Progenitor cell of endocrine pancreas (in vitro differentiated cells): ENCODE data around the gene ERBB4. TPM values are rescaled to one million over a fixed set of nuclear protein-coding genes. Genes with fewer than 3 reads are reported as not detected.

Experiments
- DNase-seq: peaks from one replicate; pipeline ENCODE4 v3.0.0; 2021; ENCODE audit warnings: low spot score; ENCODE audit not compliant: unreplicated experiment
- H3K27ac Mint-ChIP-seq: 2 replicates; pipeline ENCODE4 v1.8.0; 2021; ENCODE audit warnings: mild to moderate bottlenecking, moderate library complexity, mixed read lengths
- H3K27me3 Mint-ChIP-seq: 2 replicates; pipeline ENCODE4 v1.8.0; 2021; ENCODE audit warnings: mixed read lengths
- H3K36me3 Mint-ChIP-seq: 2 replicates; pipeline ENCODE4 v1.8.0; 2022; ENCODE audit warnings: mixed read lengths; ENCODE audit not compliant: insufficient read depth
- H3K4me1 Mint-ChIP-seq: 2 replicates; pipeline ENCODE4 v1.8.0; 2021; ENCODE audit warnings: low read depth, mixed read lengths
- H3K4me3 Mint-ChIP-seq: 2 replicates; pipeline ENCODE4 v1.8.0; 2021; ENCODE audit warnings: low read depth, mild to moderate bottlenecking, moderate library complexity, mixed read lengths
- H3K9me3 Mint-ChIP-seq: 2 replicates; pipeline ENCODE4 v1.8.0; 2021; ENCODE audit warnings: low read depth, mixed read lengths
- CTCF ChIP-seq: fragments of 200-600 bp; sonication (generic); IDR thresholded peaks from one replicate; pipeline ENCODE4 v1.5.0; 2021; ENCODE audit warnings: antibody characterized with exemption, mild to moderate bottlenecking; ENCODE audit not compliant: unreplicated experiment
- total RNA-seq: library from RNA; stranded (reverse); gene quantifications from 2 replicates; pipeline ENCODE4 v1.2.1, GENCODE V29; 2021

Gene ERBB4
- total RNA-seq, 1 donor from 2014 or later: 43.8 TPM

- Mint-ChIP-seq H3K9me3 (no peaks in the 10 kb centered on the region), H3K36me3 (peaks cover 1% of the 10 kb centered on the region), H3K27ac (no peak overlapping the region), H3K4me1 (no peaks in the 10 kb centered on the region), H3K4me3 (no peak overlapping the region), H3K27me3 (no peaks in the 10 kb centered on the region)
- no peak for DNase-seq
- no peak for TF ChIP-seq CTCF
These were observed 786.8 kb downstream of the ERBB4 start for GRCh38 chr2:211751848-211752247.

- no peak overlapping the region for H3K4me3 Mint-ChIP-seq
- H3K36me3 Mint-ChIP-seq: no peaks in the 10 kb centered on the region
- DNase-seq: no peak
- H3K27me3 Mint-ChIP-seq: no peaks in the 10 kb centered on the region
- no peaks in the 10 kb centered on the region for H3K9me3 Mint-ChIP-seq
- no peak overlapping the region for H3K27ac Mint-ChIP-seq
- peaks cover 10% of the 10 kb centered on the region for H3K4me1 Mint-ChIP-seq
- TF ChIP-seq CTCF: no peak
These were observed 790.3 kb downstream of the ERBB4 start for GRCh38 chr2:211748339-211748738.

GRCh38 chr2:211745295-211746097 is 793.1 kb downstream of the ERBB4 start:
- Mint-ChIP-seq H3K36me3 (no peaks in the 10 kb centered on the region), H3K4me1 (peaks cover 15% of the 10 kb centered on the region), H3K4me3 (no peak overlapping the region), H3K9me3 (no peaks in the 10 kb centered on the region), H3K27ac (no peak overlapping the region), H3K27me3 (no peaks in the 10 kb centered on the region)
- peak; percentile 20 for DNase-seq
- TF ChIP-seq CTCF: peak; percentile 89

- no peak for TF ChIP-seq CTCF
- peaks cover 15% of the 10 kb centered on the region for H3K4me1 Mint-ChIP-seq
- no peaks in the 10 kb centered on the region for H3K9me3 Mint-ChIP-seq
- H3K4me3 Mint-ChIP-seq: no peak overlapping the region
- no peak for DNase-seq
- H3K27me3 Mint-ChIP-seq: no peaks in the 10 kb centered on the region
- peak overlapping the region; percentile 14 for H3K27ac Mint-ChIP-seq
- H3K36me3 Mint-ChIP-seq: no peaks in the 10 kb centered on the region
These were observed 794.2 kb downstream of the ERBB4 start for GRCh38 chr2:211744379-211744778.

- no peak for DNase-seq
- Mint-ChIP-seq H3K27me3 (no peaks in the 10 kb centered on the region), H3K4me1 (peaks cover 15% of the 10 kb centered on the region), H3K36me3 (no peaks in the 10 kb centered on the region), H3K4me3 (no peak overlapping the region), H3K27ac (no peak overlapping the region), H3K9me3 (no peaks in the 10 kb centered on the region)
- no peak for TF ChIP-seq CTCF
These were observed 796.6 kb downstream of the ERBB4 start for GRCh38 chr2:211741966-211742365.
